ENCODE measurements around the gene PLEKHA4. TPM values are rescaled to one million over a fixed set of nuclear protein-coding genes. Genes with fewer than 3 reads are reported as not detected.

The PLEKHA4 gene, protein sequence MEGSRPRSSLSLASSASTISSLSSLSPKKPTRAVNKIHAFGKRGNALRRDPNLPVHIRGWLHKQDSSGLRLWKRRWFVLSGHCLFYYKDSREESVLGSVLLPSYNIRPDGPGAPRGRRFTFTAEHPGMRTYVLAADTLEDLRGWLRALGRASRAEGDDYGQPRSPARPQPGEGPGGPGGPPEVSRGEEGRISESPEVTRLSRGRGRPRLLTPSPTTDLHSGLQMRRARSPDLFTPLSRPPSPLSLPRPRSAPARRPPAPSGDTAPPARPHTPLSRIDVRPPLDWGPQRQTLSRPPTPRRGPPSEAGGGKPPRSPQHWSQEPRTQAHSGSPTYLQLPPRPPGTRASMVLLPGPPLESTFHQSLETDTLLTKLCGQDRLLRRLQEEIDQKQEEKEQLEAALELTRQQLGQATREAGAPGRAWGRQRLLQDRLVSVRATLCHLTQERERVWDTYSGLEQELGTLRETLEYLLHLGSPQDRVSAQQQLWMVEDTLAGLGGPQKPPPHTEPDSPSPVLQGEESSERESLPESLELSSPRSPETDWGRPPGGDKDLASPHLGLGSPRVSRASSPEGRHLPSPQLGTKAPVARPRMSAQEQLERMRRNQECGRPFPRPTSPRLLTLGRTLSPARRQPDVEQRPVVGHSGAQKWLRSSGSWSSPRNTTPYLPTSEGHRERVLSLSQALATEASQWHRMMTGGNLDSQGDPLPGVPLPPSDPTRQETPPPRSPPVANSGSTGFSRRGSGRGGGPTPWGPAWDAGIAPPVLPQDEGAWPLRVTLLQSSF
- total RNA-seq: 9.7 and 28.4 TPM in 2 replicates

DNA sequence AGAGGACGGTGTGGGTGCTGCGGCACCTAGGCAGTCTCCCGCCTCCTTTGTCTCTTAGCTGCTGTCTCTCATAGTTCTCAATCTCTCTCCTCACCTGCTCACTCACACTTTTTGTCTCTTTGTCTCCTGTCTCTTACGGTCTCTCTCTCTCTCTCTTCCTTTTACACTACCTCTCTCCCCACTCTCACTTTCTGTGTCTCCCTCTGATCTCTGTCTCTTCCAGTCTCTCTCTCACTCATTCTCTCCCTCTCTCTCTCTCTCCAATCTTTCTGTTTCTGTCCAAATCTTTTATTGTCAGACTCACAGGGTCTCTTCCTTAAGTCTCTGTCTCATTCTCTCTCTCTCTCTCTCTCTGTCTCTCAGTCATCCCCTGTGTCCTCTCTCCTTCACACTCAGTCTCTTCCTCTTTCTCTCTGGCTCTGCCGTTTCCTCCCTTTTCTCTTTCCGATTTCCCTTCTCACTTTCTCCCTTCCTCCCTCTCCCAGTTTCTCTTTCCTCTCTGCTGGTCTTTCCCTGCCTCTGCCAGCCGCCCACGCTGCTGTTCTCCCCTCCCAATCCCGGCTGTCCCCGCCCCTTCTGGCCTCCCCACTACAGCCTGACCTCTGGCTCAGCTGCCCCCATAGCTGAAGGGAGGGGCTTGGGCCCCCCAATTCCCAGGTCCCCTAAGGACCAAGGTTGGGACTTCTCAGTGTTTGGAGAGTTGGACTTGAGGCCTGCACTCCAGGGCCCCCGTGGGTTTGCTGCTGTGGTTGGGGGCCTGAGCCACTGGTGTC, at the start of gene PLEKHA4:
Gene PLEKHA4, minus strand, starts transcription at position 504 of the 773 bp plus-strand sequence. CDS start 997 bp downstream, outside the sequence.

DNA sequence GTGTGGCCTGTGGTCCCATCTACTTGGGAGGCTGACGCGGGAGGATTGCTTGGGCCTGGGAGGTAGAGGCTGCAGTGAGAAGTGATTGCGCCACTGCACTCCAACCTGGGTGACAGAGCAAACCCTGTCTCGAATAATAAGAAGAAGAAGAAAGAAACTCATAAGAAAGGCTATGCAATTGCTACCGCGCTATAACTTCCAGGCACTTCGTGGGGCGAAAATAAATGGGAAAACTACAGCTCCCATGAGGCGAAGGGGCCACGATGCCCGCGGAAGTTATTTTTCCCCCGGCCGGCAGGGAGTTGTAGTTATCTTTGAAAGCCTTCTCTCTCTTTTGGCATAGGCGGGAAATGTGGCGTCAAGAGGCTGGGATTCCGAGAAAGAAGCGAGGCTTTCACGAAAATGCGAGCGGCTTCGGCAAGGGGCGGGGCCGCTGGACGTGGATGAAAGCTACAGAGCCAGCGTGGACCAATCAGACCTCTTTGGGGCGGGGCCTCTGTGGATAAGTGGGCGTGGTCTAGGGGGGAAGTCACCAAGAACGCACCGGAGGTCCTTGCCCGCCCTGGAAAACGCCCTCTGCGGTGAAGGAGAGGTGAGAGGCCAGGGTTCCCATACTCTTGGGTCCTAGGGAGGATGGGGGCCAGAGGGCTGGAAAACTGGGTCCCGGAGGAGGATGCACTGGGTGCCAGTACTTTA, 31.5 kb upstream of the PLEKHA4 start, which contains the start of gene NUCB1:
Gene NUCB1, plus strand, starts transcription at position 532 of the 696 bp plus-strand sequence. CDS start 485 bp downstream, outside the sequence.

DNA sequence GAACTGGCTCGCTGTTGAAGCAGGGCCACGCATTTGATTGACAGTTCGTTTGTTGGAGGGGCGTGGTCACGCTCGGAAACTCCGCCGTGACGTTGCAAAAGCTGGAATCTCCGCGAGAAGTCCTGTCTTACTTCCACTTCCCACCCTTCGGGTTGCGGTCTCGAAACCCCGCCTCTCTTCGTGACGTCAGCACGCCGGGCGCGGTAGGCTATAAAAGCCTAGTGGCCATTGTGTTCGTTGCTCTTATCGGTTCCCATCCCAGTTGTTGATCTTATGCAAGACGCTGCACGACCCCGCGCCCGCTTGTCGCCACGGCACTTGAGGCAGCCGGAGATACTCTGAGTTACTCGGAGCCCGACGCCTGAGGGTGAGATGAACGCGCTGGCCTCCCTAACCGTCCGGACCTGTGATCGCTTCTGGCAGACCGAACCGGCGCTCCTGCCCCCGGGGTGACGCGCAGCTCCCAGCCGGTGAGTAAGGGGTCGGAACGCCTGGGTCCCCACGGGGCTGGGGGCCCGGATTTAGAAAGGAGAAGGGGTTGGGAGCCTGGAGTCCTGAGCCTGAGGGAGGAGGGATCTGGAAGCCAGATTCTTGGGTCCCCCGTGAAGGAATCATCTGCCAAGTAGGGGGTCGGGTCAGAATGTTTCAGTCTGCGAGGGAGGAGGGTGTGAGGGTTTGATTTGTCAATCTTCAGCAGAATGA, 3.9 kb upstream of the PLEKHA4 start, which contains the start of gene PPP1R15A:
Gene PPP1R15A, plus strand, starts transcription at position 240 of the 702 bp plus-strand sequence. CDS start 813 bp downstream, outside the sequence.

DNA sequence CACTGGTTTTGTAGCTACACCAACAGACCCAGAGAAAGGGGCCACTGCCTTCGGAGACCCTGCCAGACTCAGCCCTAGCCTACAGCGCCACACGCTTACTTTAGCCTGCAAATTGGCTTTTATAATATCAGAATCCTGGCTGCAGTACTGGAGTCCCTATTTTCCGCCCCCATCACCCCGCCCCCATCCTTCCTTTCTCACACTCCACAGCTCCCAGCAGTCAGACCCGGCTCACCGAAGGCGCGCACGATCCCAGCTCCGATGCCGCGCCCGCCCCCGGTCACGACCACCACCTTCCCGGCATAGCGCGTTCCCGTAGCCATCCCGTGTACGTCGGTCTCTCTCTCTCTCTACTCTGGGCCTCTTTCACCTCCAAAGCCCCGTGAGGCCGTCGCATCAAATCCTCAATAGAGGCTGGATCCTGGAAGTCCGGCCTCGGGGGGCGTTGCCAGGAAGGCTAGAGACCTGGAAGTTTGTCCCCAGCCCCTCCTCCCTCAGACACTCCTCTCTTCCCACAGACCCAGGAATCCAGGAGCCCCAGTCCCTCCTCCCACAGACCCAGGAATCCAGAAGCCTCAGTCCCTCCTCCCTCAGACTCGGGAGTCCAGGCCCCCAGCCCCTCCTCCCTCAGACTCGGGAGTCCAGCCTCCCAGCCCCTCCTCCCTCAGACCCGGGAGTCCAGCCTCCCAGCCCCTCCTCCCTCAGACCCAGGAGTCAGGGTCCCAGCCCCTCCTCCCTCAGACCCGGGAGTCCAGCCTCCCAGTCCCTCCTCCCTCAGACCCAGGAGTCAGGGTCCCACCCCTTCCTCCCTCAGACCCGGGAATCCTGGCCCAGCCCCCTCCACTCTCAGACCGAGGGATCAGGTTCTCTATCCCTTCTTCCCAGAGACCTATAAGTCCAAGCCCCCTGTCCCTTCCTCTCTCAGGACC, 32.1 kb downstream of the PLEKHA4 start, which contains the start of gene HSD17B14:
Gene HSD17B14, minus strand, starts transcription at position 403 of the 929 bp plus-strand sequence. Its CDS starts 80 bp downstream, at position 323.

Other genes starting within 250 kb of the PLEKHA4 start
- gene RPL18, start 249.4 kb downstream of the PLEKHA4 start, total RNA-seq: 2,406 and 2,632 TPM in 2 replicates
- gene SPHK2, start 249.1 kb downstream of the PLEKHA4 start, total RNA-seq: 8.3 and 13.4 TPM in 2 replicates
- 1.3 and 3.6 TPM in 2 replicates for gene DBP, start 231.2 kb downstream of the PLEKHA4 start, total RNA-seq
- gene CA11, start 222.4 kb downstream of the PLEKHA4 start, total RNA-seq: 1.1 and 3.2 TPM in 2 replicates
- not detected in 2 replicates for gene NTN5, start 195.6 kb downstream of the PLEKHA4 start, total RNA-seq
- gene FUT2, start 172.6 kb downstream of the PLEKHA4 start, total RNA-seq: not detected in 2 replicates
- 0.32 and 0.72 TPM in 2 replicates for gene MAMSTR, start 148.9 kb downstream of the PLEKHA4 start, total RNA-seq
- gene RASIP1, start 128.0 kb downstream of the PLEKHA4 start, total RNA-seq: 2.2 and 3.4 TPM in 2 replicates
- not detected in 2 replicates for gene IZUMO1, start 121.7 kb downstream of the PLEKHA4 start, total RNA-seq
- 0.32 and 1.1 TPM in 2 replicates for gene FUT1, start 116.0 kb downstream of the PLEKHA4 start, total RNA-seq
- not detected in 2 replicates for gene FGF21, start 113.1 kb downstream of the PLEKHA4 start, total RNA-seq
- 50.5 and 82.1 TPM in 2 replicates for gene BCAT2, start 57.6 kb downstream of the PLEKHA4 start, total RNA-seq
- 0.49 and 1.8 TPM in 2 replicates for gene HSD17B14, start 32.1 kb downstream of the PLEKHA4 start, total RNA-seq
- gene PPP1R15A, start 3.8 kb upstream of the PLEKHA4 start, total RNA-seq: 51.0 and 87.6 TPM in 2 replicates
- gene TULP2, start 30.1 kb upstream of the PLEKHA4 start, total RNA-seq: 2.8 TPM in 1 of 2 replicates, not detected in the other
- gene NUCB1, start 31.7 kb upstream of the PLEKHA4 start, total RNA-seq: 580 and 629 TPM in 2 replicates
- gene DHDH, start 65.1 kb upstream of the PLEKHA4 start, total RNA-seq: not detected in 2 replicates
- 85.0 and 99.0 TPM in 2 replicates for gene BAX, start 86.3 kb upstream of the PLEKHA4 start, total RNA-seq
- 7,567 and 8,205 TPM in 2 replicates for gene FTL, start 96.7 kb upstream of the PLEKHA4 start, total RNA-seq
- 135 and 151 TPM in 2 replicates for gene GYS1, start 124.7 kb upstream of the PLEKHA4 start, total RNA-seq
- gene RUVBL2, start 125.3 kb upstream of the PLEKHA4 start, total RNA-seq: 155 and 181 TPM in 2 replicates
- not detected in 2 replicates for gene LHB, start 148.5 kb upstream of the PLEKHA4 start, total RNA-seq
- not detected in 2 replicates for gene CGB3, start 155.7 kb upstream of the PLEKHA4 start, total RNA-seq
- gene CGB2, start 163.3 kb upstream of the PLEKHA4 start, total RNA-seq: not detected in 2 replicates
- not detected in 2 replicates for gene CGB1, start 168.3 kb upstream of the PLEKHA4 start, total RNA-seq
- gene CGB5, start 175.2 kb upstream of the PLEKHA4 start, total RNA-seq: not detected in 2 replicates
- not detected in 2 replicates for gene CGB8, start 180.5 kb upstream of the PLEKHA4 start, total RNA-seq
- 0.97 TPM in 1 of 2 replicates, not detected in the other for gene CGB7, start 189.1 kb upstream of the PLEKHA4 start, total RNA-seq
- not detected in 2 replicates for gene NTF4, start 196.2 kb upstream of the PLEKHA4 start, total RNA-seq
- gene KCNA7, start 204.1 kb upstream of the PLEKHA4 start, total RNA-seq: not detected in 2 replicates
- 174 and 218 TPM in 2 replicates for gene SNRNP70, start 216.8 kb upstream of the PLEKHA4 start, total RNA-seq
- gene LIN7B, start 245.8 kb upstream of the PLEKHA4 start, total RNA-seq: 12.1 and 13.1 TPM in 2 replicates

All from cardiac atrium fibroblast (primary cell).